Hypothalamus (tissue), 51 donors: ENCODE data around the gene GLB1L.
"Not testable (repeated sequence)": the region's sequence is repeated elsewhere in the genome, so short reads cannot be mapped to it uniquely, and the experiment has no call there.

Experiments
- DNase-seq, 51 donors: peaks; one replicate each; lab custom pipeline; 2025; lab: John Stamatoyannopoulos, UW

GLB1L gene

GRCh38 chr2:219282375-219282774 lies 37.1 kb upstream of the GLB1L start:
- DNase-seq = peak in 18 of 51 donors; percentile 5 to 71 (median 44)

GRCh38 chr2:219281588-219281987 lies 36.3 kb upstream of the GLB1L start:
- DNase-seq = peak in 1 of 51 donors; percentile 22

DNA sequence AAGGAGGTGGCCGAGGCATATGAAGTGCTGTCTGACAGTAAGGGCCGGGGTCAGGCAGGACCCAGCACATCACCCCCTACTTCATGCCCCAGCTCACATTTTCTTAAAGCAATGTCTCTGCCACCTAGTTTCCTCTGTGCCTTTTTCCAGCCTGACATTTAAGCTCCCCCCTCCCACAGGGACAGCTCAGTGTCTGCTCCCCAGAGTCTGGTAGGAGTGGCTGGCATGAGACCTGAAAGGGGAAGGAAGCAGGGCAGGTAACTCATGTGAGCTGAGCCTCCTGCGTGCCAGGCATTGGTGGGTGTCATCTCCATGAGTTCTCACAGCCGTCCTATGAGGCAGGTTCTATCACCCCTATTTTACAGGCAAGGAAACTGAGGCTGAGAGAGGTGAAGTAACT lies 35.4 kb upstream of the GLB1L start:
- peak in 2 of 51 donors; percentile 40 to 53 for DNase-seq

GRCh38 chr2:219279916-219280516 lies 34.8 kb upstream of the GLB1L start:
- peak in 2 of 51 donors; percentile 44 to 66 for DNase-seq

DNA sequence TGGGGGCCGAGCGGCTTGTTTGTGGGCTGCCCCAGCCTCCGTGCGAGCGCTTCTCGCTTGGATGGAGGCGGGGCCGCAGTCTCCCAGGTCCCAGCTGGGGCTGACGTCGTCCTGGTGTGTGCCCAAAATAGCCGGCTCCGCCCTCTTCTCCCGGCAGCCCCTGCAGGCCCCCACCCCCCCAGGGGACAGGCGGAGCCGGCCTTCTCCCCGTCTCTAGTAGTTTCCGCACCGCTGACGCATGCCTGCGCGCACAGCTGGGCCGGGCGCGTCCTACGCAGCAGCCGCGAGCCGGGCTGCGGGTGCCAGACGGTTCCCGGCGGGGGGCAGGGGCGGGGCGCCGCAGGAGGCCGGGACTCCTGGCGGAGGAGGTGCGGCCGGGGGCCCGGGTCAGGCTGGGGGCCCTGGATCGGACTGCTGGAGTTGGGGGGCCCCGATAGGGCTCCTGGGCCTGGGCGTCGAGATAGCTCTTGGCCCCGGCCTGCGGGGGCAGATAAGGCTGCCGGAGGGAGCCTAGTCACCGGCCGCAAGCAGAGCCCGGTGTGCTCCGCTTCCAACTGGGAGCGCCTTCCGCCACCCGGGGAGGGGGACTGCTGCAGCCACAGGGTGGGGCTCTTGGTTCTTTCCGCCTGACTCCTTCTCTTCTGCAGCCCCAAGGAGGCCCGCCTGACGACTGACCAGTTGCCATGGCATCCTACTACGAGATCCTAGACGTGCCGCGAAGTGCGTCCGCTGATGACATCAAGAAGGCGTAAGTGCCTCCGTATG lies 34.1 kb upstream of the GLB1L start, which contains the start of gene DNAJB2:
Gene DNAJB2 (plus strand): TSS at position 216 of the 765 bp plus-strand sequence. CDS start 468 bp downstream, at position 684.
- peak; percentile 71 to 99 (median 98) for DNase-seq

DNA sequence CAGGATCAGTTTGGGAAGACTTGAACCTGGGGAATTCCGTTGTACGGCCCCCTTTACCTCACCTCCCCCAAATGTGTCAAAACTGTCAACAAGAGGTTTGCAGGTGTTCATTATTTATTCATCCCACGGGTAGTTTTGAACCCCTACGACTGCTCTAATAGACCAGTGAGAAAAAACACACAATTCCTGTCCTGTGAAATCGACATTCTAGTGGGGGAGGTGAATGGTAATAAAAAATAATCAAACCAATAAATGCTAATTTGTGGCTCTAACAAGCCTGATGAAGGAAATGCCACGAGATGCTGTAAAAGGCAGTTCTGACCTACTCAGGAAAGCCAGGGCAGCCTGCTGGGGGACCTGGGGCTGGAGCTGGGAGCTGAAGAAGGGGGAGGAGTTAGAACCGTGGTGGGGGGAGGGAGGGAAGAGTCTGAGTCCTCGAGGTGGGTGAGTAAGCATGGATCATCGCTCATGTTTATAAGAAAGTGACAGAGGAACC lies 33.5 kb upstream of the GLB1L start:
- DNase-seq = no peak

GRCh38 chr2:219277703-219278654 lies 32.7 kb upstream of the GLB1L start:
- DNase-seq = peak in 49 of 51 donors; percentile 29 to 91 (median 67)

GRCh38 chr2:219274361-219274921 lies 29.2 kb upstream of the GLB1L start:
- DNase-seq = no peak

- no peak for DNase-seq
Measured at GRCh38 chr2:219273937-219274336, 28.7 kb upstream of the GLB1L start.

- DNase-seq = no peak
Measured at GRCh38 chr2:219272995-219273394, 27.8 kb upstream of the GLB1L start.

GRCh38 chr2:219272356-219272755 lies 27.1 kb upstream of the GLB1L start:
- DNase-seq = no peak

DNA sequence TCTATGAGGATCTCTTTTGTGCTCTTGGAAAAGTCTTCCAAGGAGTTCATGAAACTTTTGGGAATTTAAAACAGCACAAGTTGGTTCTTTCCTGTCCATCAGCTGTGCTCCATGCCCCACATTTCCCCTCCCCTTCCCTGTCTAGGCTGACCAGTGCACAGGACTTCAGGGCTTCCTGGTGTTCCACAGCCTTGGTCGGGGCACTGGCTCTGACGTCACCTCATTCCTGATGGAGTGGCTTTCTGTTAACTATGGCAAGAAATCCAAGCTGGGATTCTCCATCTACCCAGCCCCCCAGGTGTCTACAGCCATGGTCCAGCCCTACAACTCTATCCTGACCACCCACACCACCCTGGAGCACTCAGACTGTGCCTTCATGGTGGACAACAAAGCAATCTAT lies 25.8 kb upstream of the GLB1L start:
- no peak for DNase-seq

- no peak for DNase-seq
Measured at GRCh38 chr2:219270055-219270372, 24.8 kb upstream of the GLB1L start.

DNA sequence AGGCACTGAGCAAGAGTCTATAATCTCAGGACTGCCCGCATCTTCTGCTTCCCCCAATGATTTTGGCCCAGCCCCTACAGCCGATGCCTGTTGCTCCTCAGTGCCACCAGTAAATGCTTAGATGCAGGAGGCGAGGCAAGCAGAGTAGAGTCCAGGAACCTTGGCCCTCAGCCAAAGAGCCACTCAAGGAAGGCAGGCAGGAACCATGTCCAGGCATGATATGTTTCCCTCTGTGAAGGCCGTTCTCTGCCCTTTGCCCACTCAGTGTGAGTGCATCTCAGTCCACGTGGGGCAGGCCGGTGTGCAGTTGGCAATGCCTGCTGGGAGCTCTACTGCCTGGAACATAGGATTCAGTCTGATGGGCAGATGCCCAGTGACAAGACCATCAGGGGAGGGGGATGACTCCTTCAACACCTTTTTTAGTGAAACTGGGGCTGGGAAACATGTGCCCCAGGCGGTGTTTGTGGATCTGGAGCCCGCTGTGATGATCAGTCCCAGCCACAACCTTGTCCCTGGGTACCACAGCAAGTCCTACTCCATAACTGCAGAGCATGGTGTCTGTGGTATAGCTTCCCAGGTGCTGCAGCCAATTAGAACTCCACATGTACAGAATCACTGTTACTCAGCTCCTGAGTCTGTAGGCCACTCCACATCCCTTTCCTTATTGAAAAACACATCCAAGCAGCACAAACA lies 24.3 kb upstream of the GLB1L start:
- DNase-seq = no peak

DNA sequence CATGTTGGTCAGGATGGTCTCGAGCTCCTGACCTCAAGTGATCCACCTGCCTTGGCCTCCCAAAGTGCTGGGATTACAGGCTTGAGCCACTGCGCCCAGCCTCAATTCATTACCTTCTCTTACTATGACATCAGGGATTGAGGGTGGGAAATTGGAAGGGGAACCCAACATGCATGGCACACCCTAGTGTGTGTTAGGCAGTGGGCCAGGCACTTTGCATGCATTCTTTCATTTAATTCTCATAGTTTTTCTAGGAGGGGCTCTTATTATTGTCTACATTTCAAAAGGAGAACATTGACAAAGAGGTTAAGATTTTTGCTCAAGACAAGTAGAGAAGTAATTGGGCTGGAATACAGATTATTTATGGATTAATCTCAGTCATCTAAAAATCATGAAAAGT lies 23.1 kb upstream of the GLB1L start:
- DNase-seq = no peak

- DNase-seq = no peak
Measured at GRCh38 chr2:219266886-219267285, 21.6 kb upstream of the GLB1L start.

DNA sequence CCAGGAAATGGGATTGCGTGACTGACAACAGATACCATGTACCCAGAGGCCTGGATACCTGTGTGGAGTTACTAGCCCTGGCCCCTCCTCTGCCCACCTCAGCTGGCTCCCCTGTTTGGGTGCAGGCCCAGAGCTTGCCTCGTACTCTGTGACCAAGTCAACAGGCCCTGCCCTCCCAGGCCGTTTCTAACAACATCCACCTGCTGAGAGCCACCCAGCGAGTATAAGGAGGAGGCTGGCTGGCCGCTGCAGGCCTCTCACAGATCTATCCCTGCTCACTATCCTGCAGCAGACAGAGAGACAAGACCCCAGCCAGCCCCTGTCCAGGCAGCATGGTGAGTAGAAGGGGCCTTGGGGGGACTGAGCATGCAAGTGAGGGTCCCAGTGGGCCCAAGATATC lies 21.0 kb upstream of the GLB1L start:
- DNase-seq = no peak

DNA sequence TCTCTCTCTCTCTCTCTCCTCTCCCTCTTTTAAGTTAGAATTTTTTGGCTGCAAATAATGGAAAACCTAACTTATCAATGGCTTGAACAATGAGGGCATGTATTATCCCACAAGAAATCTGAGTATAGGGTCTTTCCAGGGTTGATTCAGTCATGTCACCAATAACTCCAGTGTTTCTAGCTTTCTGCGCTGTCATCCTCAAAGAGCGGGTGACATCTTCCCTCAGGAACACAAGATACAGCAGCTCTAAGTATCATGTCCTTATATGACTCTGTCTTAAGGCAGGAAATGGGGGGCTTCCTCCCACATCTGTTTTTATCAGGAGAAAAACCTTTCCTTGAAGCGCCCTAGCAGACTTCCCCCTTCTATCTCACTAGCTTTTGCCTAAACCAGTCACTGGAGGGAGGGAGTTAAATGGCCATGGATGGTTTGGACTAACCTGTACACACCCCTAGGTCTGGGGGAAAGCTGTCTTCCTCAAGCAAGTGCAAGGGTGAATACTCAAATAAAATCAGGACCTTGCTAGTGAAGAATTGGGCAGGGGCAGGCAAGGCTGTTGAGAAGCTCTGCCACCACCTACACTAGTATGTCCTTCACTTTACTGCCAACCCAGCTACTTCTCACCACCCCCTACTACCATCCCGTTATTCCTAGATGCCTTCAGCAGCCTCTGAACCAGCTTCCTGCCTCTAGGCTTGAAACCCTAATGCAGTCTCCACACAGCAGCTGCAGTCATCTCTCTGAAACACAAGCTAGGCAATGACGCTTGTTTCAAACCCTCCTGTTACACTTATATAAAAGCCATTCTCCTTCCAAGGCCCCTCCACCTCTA lies 16.0 kb upstream of the GLB1L start:
- no peak for DNase-seq

- not testable (repeated sequence) for DNase-seq
Measured at GRCh38 chr2:219258942-219259341, 13.7 kb upstream of the GLB1L start.
